GM12892 (cell line): ENCODE data around the gene MIEF2.

Source experiments
- DNase-seq: peaks from one replicate; pipeline ENCODE4 v3.0.0; 2011; ENCODE audit not compliant: insufficient read length
- FAIRE-seq: peaks from 2 replicates; lab custom pipeline; 2011; peaks lifted over from hg19 to GRCh38; lab: Jason Lieb, UNC
- POLR2A ChIP-seq: IDR thresholded peaks from 2 replicates; pipeline ENCODE4 v1.6.1; 2011; ENCODE audit warnings: low read depth, low read length, control low read depth
- POLR2AphosphoS5 ChIP-seq: IDR thresholded peaks from 2 replicates; pipeline ENCODE4 v1.6.1; 2011; ENCODE audit warnings: low read depth, low read length, control low read depth
- TAF1 ChIP-seq: IDR thresholded peaks from 2 replicates; pipeline ENCODE4 v1.6.1; 2011; ENCODE audit warnings: low read depth, mild to moderate bottlenecking, control low read depth, low read length, borderline replicate concordance

The MIEF2 gene

DNA sequence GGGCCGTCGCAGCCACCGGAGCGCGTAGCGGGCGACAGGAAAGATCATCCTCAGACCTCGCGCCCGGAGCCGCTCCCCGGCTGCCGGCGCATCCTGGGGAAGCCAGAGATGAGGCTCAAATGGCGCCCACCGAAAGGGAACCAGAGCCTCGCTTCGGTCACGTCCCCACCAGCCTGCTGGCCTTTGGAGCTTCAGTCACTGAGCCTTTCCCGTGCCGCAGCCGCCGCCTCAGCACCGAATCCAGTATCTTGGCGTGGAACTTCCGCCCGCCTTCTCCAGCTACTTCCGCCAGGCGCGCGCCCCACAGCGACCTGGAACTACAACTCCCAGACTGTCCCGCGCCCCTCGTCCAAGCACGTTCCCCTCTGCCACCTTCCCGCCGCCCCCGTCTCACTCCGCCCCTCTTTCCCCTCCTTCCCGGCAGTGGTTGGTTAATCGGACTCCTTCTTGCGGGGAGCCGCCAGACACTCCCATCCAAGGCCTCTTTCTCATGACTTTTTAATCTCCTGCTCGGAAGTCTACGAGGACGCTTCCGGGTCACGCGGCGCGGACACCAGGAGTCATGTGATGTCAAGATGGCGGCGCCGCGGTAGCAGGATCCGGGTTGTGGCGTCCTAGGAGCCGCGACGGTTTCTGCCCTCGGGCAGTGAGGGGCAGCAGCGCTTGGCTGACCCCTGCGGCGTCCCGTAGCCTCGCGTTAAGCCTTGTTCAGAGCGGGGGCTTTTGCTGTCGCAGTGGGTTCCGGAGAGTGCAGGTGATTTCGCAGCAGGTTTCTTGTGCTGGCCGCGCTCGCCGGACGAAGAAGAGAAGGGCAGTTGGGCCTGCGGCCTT is 54.5 kb downstream of the MIEF2 start, which contains the start of the genes SMCR8 and TOP3A:
TSS of gene SMCR8 (plus strand) at position 563 of the 831 bp plus-strand sequence. CDS start 497 bp downstream, outside the sequence.
TSS of gene TOP3A (minus strand) at position 264 of the 831 bp plus-strand sequence. CDS start at position 48, 216 bp downstream.
- DNase-seq (peak; percentile 78), FAIRE-seq (peak; percentile 97)

DNA sequence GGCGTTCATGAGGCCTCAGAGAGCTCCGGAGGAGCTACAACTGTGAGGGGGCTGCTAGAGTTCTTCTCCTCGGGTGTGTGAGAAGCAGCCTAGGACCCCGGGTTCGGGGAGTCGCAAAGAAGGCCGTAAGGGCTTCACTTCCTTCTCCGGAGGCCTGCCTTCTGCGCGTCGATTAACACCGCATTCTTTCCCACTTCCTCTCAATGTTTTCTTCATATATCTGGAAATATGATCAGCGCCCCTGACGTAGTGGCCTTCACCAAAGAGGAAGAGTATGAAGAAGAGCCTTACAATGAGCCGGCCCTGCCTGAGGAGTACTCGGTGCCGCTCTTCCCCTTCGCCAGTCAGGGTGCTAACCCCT is 55.1 kb downstream of the MIEF2 start:
- FAIRE-seq, result no peak
- TF ChIP-seq POLR2AphosphoS5 (no peak), POLR2A (no peak), TAF1 (no peak)
- no peak for DNase-seq

More for the DNA sequence above, 54.5 kb downstream of the MIEF2 start, which contains the start of the genes SMCR8 and TOP3A:
- TF ChIP-seq POLR2AphosphoS5 (peak; percentile 59; the same call in 1 of the 2 replicates), TAF1 (peak; percentile 78), POLR2A (peak; percentile 68)

DNA sequence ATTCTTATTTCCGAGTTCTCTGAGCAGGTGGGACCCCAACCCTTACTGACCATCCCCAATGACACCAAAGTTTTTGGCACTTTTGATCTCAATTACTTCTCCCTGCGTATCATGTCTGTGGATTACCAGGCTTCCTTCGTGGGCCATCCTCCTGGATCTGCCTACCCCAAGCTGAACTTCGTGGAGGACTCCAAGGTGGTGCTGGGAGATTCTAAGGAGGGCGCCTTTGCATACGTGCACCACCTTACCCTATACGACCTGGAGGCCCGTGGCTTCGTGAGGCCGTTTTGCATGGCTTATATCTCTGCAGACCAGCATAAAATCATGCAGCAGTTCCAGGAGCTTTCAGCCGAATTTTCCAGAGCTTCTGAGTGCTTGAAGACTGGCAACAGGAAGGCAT is 55.5 kb downstream of the MIEF2 start:
- DNase-seq (no peak), FAIRE-seq (no peak)

More for the DNA sequence above, 55.5 kb downstream of the MIEF2 start:
- TF ChIP-seq POLR2AphosphoS5 (no peak), POLR2A (no peak), TAF1 (no peak)
